PFSK-1 (cell line): ENCODE measurements around the gene DCAF12.

Source experiments
- FOXP2 ChIP-seq: optimal IDR thresholded peaks from 2 replicates; pipeline ENCODE3; 2011; ENCODE audit warnings: borderline replicate concordance, control low read depth, inconsistent platforms; ENCODE audit not compliant: insufficient read depth; ENCODE audit errors: extremely low read length, extremely low read depth
- POLR2AphosphoS5 ChIP-seq: IDR thresholded peaks from 2 replicates; pipeline ENCODE4 v1.6.1; 2012; ENCODE audit warnings: low read depth, mild to moderate bottlenecking, control low read depth, low read length, moderate library complexity
- REST ChIP-seq, 2 experiments: IDR thresholded peaks; 2 replicates each; pipeline versions ENCODE4 v1.6.1 to v1.8.0; 2011 to 2012; ENCODE audit warnings: low read depth in 2 of 2, low read length in 2 of 2, control low read depth in 1 of 2, inconsistent platforms in 1 of 2, mild to moderate bottlenecking in 1 of 2, moderate library complexity in 1 of 2; ENCODE audit not compliant: insufficient read depth in 1 of 2
- SIN3A ChIP-seq: IDR thresholded peaks from 2 replicates; pipeline ENCODE4 v1.6.1; 2012; ENCODE audit warnings: mild to moderate bottlenecking, low read length, moderate library complexity, borderline replicate concordance; ENCODE audit not compliant: insufficient read depth
- TAF1 ChIP-seq: IDR thresholded peaks from 2 replicates; pipeline ENCODE4 v1.6.1; 2012; ENCODE audit warnings: low read length, control low read depth, borderline replicate concordance; ENCODE audit not compliant: insufficient read depth

The DCAF12 gene

GRCh38 chr9:34121996-34122395 lies 4.5 kb downstream of the DCAF12 start:
- no peak for TF ChIP-seq TAF1
- no peak for TF ChIP-seq REST (IDR thresholded peaks at IDR 0.05; ENCODE audit: insufficient read depth in 1 of 2, low read depth in 2 of 2, low read length in 2 of 2)
- no peak for TF ChIP-seq FOXP2
- TF ChIP-seq POLR2AphosphoS5 = no peak
- TF ChIP-seq SIN3A = no peak

- TF ChIP-seq POLR2AphosphoS5 = no peak
- TF ChIP-seq FOXP2 = no peak
- no peak for TF ChIP-seq TAF1
- TF ChIP-seq SIN3A = no peak
- no peak for TF ChIP-seq REST (IDR thresholded peaks at IDR 0.05; ENCODE audit: insufficient read depth in 1 of 2, low read depth in 2 of 2, low read length in 2 of 2)
Measured at GRCh38 chr9:34119713-34120112, 6.8 kb downstream of the DCAF12 start.

GRCh38 chr9:34114436-34114835 lies 12.1 kb downstream of the DCAF12 start:
- TF ChIP-seq REST (IDR thresholded peaks at IDR 0.05; ENCODE audit: insufficient read depth in 1 of 2, low read depth in 2 of 2, low read length in 2 of 2) (no peak), FOXP2 (no peak), TAF1 (no peak), SIN3A (no peak), POLR2AphosphoS5 (no peak)

- TF ChIP-seq POLR2AphosphoS5 (no peak), REST (IDR thresholded peaks at IDR 0.05; ENCODE audit: insufficient read depth in 1 of 2, low read depth in 2 of 2, low read length in 2 of 2) (no peak), FOXP2 (no peak)
Measured at GRCh38 chr9:34106110-34106509, 20.4 kb downstream of the DCAF12 start.

- TF ChIP-seq TAF1 (no peak), REST (IDR thresholded peaks at IDR 0.05; ENCODE audit: insufficient read depth in 1 of 2, low read depth in 2 of 2, low read length in 2 of 2) (no peak), POLR2AphosphoS5 (no peak), FOXP2 (no peak), SIN3A (no peak)
Measured at GRCh38 chr9:34102796-34103195, 23.7 kb downstream of the DCAF12 start.
